ENCODE measurements around the gene CRAT. TPM values are rescaled to one million over a fixed set of nuclear protein-coding genes. Genes with fewer than 3 reads are reported as not detected.

CRAT gene
- total and polyA plus RNA-seq, 2 of the 4 experiments (the other 2 are of a cell fraction): 18.8 to 41.6 TPM

DNA sequence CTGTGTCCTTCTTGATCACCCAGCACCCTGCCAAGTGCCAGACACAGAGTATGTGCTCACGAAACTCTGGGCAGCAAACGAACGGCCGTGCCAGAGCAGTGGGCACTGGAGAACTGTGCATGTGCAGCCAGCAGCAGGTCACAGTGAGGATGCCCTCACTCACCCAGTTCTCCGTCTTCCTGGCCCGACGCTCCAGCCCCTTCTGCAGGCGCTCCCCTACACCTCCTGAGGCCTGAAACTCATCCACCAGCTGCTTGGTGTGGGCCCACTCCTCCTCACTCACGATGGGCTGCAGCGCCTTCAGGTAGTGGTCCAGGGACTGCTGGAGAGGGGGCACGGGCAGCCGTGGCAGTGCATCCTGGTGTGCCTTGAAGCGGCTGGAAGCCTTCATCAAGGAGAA, 2.9 kb downstream of the CRAT start:
- DNase-seq (no peak), ATAC-seq (ENCODE audit: low read depth) (no peak)
- no peak overlapping the region for H3K4me2 ChIP-seq (ENCODE audit: low read depth, low read length)
- no peak overlapping the region for H2BK120ac ChIP-seq (ENCODE audit: low read depth, low read length)
- no peak overlapping the region for H2BK20ac ChIP-seq (ENCODE audit: low read depth, low read length)
- H4K8ac ChIP-seq (ENCODE audit: low read depth in 2 of 2, low read length in 2 of 2): no peak overlapping the region
- no peaks in the 10 kb centered on the region for H3K9me3 ChIP-seq (ENCODE audit: control insufficient read depth, insufficient read depth, low read length)
- no peak overlapping the region for H3K4ac ChIP-seq (ENCODE audit: low read depth, low read length)
- TF ChIP-seq CHD1 (IDR thresholded peaks at IDR 0.05; ENCODE audit: low read depth, low read length): no peak
- no peak for TF ChIP-seq MAZ (IDR thresholded peaks at IDR 0.05; ENCODE audit: borderline replicate concordance, low read depth, low read length)
- TF ChIP-seq RAD21 (IDR thresholded peaks at IDR 0.05; ENCODE audit: low read length): no peak
- no peak for TF ChIP-seq CEBPB (IDR thresholded peaks at IDR 0.05; ENCODE audit: low read depth, low read length)
- no peak for TF ChIP-seq RFX5 (IDR thresholded peaks at IDR 0.05; ENCODE audit: low read depth, low read length)
- no peak for TF ChIP-seq BHLHE40 (IDR thresholded peaks at IDR 0.05; ENCODE audit: low read depth, low read length)
- no peak for TF ChIP-seq MXI1 (IDR thresholded peaks at IDR 0.05; ENCODE audit: borderline replicate concordance, low read depth, low read length)
- TF ChIP-seq, protein P1, sequence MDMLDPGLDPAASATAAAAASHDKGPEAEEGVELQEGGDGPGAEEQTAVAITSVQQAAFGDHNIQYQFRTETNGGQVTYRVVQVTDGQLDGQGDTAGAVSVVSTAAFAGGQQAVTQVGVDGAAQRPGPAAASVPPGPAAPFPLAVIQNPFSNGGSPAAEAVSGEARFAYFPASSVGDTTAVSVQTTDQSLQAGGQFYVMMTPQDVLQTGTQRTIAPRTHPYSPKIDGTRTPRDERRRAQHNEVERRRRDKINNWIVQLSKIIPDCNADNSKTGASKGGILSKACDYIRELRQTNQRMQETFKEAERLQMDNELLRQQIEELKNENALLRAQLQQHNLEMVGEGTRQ (IDR thresholded peaks at IDR 0.05; ENCODE audit: low read depth, low read length): no peak
- no peak for TF ChIP-seq SMC3 (IDR thresholded peaks at IDR 0.05; ENCODE audit: low read depth, low read length)
- TF ChIP-seq NFE2L2 (IDR thresholded peaks at IDR 0.05; ENCODE audit: low read depth, low read length): no peak
- no peak for TF ChIP-seq POLR2A (IDR thresholded peaks at IDR 0.05; ENCODE audit: low read depth, low read length)
- TF ChIP-seq RCOR1 (IDR thresholded peaks at IDR 0.05; ENCODE audit: insufficient replicate concordance, low read length): no peak
- TF ChIP-seq, protein P2, sequence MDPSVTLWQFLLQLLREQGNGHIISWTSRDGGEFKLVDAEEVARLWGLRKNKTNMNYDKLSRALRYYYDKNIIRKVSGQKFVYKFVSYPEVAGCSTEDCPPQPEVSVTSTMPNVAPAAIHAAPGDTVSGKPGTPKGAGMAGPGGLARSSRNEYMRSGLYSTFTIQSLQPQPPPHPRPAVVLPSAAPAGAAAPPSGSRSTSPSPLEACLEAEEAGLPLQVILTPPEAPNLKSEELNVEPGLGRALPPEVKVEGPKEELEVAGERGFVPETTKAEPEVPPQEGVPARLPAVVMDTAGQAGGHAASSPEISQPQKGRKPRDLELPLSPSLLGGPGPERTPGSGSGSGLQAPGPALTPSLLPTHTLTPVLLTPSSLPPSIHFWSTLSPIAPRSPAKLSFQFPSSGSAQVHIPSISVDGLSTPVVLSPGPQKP (IDR thresholded peaks at IDR 0.05; ENCODE audit: borderline replicate concordance, low read depth, low read length): no peak
- TF ChIP-seq FOS (IDR thresholded peaks at IDR 0.05; ENCODE audit: low read depth, low read length): no peak
- TF ChIP-seq, protein P3, sequence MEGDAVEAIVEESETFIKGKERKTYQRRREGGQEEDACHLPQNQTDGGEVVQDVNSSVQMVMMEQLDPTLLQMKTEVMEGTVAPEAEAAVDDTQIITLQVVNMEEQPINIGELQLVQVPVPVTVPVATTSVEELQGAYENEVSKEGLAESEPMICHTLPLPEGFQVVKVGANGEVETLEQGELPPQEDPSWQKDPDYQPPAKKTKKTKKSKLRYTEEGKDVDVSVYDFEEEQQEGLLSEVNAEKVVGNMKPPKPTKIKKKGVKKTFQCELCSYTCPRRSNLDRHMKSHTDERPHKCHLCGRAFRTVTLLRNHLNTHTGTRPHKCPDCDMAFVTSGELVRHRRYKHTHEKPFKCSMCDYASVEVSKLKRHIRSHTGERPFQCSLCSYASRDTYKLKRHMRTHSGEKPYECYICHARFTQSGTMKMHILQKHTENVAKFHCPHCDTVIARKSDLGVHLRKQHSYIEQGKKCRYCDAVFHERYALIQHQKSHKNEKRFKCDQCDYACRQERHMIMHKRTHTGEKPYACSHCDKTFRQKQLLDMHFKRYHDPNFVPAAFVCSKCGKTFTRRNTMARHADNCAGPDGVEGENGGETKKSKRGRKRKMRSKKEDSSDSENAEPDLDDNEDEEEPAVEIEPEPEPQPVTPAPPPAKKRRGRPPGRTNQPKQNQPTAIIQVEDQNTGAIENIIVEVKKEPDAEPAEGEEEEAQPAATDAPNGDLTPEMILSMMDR (conservative IDR thresholded peaks at IDR 0.05; ENCODE audit: low read depth, low read length): no peak
- no peak for TF ChIP-seq MAFK (IDR thresholded peaks at IDR 0.05; ENCODE audit: low read depth, low read length)
- no peak overlapping the region for H3K4me3 ChIP-seq (ENCODE audit: insufficient read depth, low read depth, low read length)
- ChIA-PET CTCF (no interaction called here), POLR2A (ENCODE audit: unreplicated experiment) (no interaction called here)
- H2AFZ ChIP-seq (replicated peaks; ENCODE audit: low read length, poor library complexity): no peak overlapping the region
- dilution Hi-C loops (cut with HindIII; ENCODE audit: low sequenced_read_pairs, unreplicated experiment) (no loop called here), intact Hi-C loops (cut with micrococcal nuclease) (no loop called here), in situ Hi-C loops (cut with MboI; ENCODE audit: low sequenced_read_pairs) (no loop called here)
- peaks cover 7% of the 10 kb centered on the region for H3K4me1 ChIP-seq (ENCODE audit: control insufficient read depth, insufficient read depth, low read length)
- no peak overlapping the region for H2AK5ac ChIP-seq (ENCODE audit: low read depth, low read length)
- no peak overlapping the region for H4K91ac ChIP-seq (ENCODE audit: insufficient read depth, low read depth, low read length)
- H3K9ac ChIP-seq (ENCODE audit: low read depth, low read length): no peak overlapping the region
- H3K56ac ChIP-seq (ENCODE audit: extremely low read depth, insufficient read depth, low read length): no peak overlapping the region
- no peak overlapping the region for H2BK15ac ChIP-seq (ENCODE audit: low read depth, low read length)
- H3K27me3 ChIP-seq (ENCODE audit: control insufficient read depth, insufficient read depth, low read length): no peaks in the 10 kb centered on the region
- H2BK5ac ChIP-seq (ENCODE audit: low read depth, low read length, poor library complexity, severe bottlenecking): no peak overlapping the region
- peaks cover 15 to 48% of the 10 kb centered on the region in 2 experiments for H3K79me1 ChIP-seq (ENCODE audit: low read depth in 1 of 2, low read length in 2 of 2)
- no peak overlapping the region for H3K14ac ChIP-seq (replicated peaks; ENCODE audit: low read depth, low read length)
- H3K18ac ChIP-seq (ENCODE audit: low read depth, low read length): no peak overlapping the region
- no peak overlapping the region for H4K5ac ChIP-seq (ENCODE audit: low read depth, low read length)
- no peak overlapping the region for H2AK9ac ChIP-seq (replicated peaks; ENCODE audit: low read depth, low read length, poor library complexity)
- BruUV-seq (replicated peaks): no TSS peak
- H3K36me3 ChIP-seq (ENCODE audit: control insufficient read depth, insufficient read depth, low read length): peaks cover 22% of the 10 kb centered on the region
- 93% methylated on average over 11 of the region's 13 CpGs; no CpG with 5 or more reads in 1 of the 2 experiments for WGBS, 2 experiments (ENCODE audit: extremely low coverage in 2 of 2, insufficient read length in 1 of 2)
- no peak overlapping the region for H3K23ac ChIP-seq (ENCODE audit: low read depth, low read length)
- no peak overlapping the region for H3K27ac ChIP-seq (ENCODE audit: insufficient read depth, low read length)
- H4K20me1 ChIP-seq (ENCODE audit: insufficient read depth, low read length): peaks cover 4% of the 10 kb centered on the region
- 0 out of 2 replicates have a peak, but pooled peaks cover 3% of the 10 kb centered on the region for H3K9me1 ChIP-seq (ENCODE audit: insufficient read depth, low read length)

All from IMR-90 (cell line).